OCI-LY7 (cell line): ENCODE data around the gene ST6GAL1.

Source experiments
- CTCF ChIP-seq: fragments of 200-600 bp; sonication (generic); conservative IDR thresholded peaks from 2 replicates; pipeline ENCODE4 v1.5.1; 2014; ENCODE audit warnings: mild to moderate bottlenecking, antibody characterized with exemption, low read length, moderate library complexity, mixed read lengths
- EZH2phosphoT487 ChIP-seq: fragments of 200-600 bp; sonication (generic); IDR thresholded peaks from 2 replicates; pipeline ENCODE4 v1.6.1; 2018; ENCODE audit warnings: low read depth, borderline replicate concordance, mild to moderate bottlenecking, mixed run types, antibody characterized with exemption, low read length, moderate library complexity, mixed read lengths

- TF ChIP-seq CTCF (no peak), EZH2phosphoT487 (no peak)
These were observed 25.8 kb downstream of the ST6GAL1 start for GRCh38 chr3:186955898-186956696.
